Measurements from ENCODE around the gene SPATA45.
"Not testable (repeated sequence)": the region's sequence is repeated elsewhere in the genome, so short reads cannot be mapped to it uniquely, and the experiment has no call there.

The SPATA45 gene

DNA sequence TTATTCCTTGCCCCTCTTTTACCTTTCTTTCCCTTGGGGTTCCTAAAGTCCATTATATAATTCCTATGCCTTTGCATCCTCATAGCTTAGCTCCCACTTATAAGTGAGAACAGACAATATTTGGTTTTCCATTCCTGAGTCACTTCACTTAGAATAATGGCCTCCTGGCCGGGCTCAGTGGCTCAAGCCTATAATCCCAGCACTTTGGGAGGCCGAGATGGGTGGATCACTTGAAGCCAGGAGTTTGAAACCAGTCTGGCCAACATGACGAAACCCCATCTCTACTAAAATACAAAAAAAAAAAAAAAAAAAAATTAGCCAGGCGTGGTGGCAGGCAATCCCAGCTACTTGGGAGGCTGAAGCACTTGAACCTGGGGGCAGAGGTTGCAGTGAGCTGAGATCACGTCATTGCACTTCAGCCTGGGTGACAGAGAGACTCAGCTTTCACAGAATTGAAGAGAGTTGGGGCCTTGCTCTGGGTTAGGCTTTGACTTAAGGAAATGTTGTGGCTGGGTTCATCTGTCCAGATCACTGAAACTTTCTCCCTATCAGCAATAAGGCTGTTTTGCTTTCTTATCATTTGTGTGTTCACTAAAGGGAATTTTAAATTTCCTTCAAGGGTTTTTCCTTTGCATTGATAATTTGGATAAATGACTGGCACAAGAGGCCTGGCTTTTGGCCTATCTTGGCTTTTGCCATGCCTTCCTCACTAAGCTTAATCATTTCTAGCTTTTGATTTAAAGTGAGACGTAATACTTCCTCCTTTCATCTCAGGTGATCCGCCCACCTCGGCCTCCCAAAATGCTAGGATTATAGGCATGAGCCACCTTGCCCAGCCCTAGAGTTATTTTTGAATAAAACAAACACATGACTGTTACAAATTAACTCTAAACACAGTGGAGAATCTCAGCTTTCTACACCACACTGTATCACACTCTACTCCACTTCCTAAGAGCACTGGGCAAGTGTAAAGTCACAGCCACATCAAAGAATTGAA is 13.9 kb downstream of the SPATA45 start:
- not testable (repeated sequence) for H3K36me3 ChIP-seq (ENCODE audit: control insufficient read depth, insufficient read depth, low read length); H3K27me3 ChIP-seq (replicated peaks; ENCODE audit: control insufficient read depth, insufficient read depth, low read length, poor library complexity, severe bottlenecking); H3K27ac ChIP-seq (ENCODE audit: insufficient read depth, low read length, poor library complexity, severe bottlenecking); H3K4me1 ChIP-seq (ENCODE audit: control insufficient read depth, insufficient read depth, low read length, poor library complexity, severe bottlenecking); H3K9me3 ChIP-seq (ENCODE audit: control insufficient read depth, low read length); H3K4me3 ChIP-seq (ENCODE audit: insufficient read depth, low read depth, low read length, poor library complexity, severe bottlenecking); DNase-seq

DNA sequence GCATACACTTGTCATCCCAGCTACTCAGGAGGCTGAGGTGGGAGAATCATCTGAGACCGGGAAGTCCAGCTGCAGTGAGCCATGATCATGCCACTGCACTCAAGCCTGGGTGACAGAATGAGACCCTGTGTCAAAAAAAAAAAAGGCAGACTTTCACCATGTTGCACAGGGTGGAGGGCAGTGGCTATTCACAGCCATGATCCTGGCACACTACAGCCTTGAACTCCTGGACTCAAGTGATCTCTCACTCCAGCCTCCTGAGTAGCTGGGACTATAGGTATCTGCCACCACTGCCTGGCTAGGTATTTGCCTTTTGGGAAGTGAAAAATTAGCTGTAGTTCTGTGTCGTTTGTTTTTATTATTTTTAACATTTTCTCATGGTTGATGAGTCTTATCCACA is 19.1 kb downstream of the SPATA45 start:
- Histone ChIP-seq H3K4me1 (ENCODE audit: control insufficient read depth, insufficient read depth, low read length, poor library complexity, severe bottlenecking) (no peaks in the 10 kb centered on the region), H3K27me3 (replicated peaks; ENCODE audit: control insufficient read depth, insufficient read depth, low read length, poor library complexity, severe bottlenecking) (no peaks in the 10 kb centered on the region), H3K27ac (ENCODE audit: insufficient read depth, low read length, poor library complexity, severe bottlenecking) (no peak overlapping the region), H3K36me3 (ENCODE audit: control insufficient read depth, insufficient read depth, low read length) (no peaks in the 10 kb centered on the region), H3K9me3 (ENCODE audit: control insufficient read depth, low read length) (peaks cover 11% of the 10 kb centered on the region), H3K4me3 (ENCODE audit: insufficient read depth, low read depth, low read length, poor library complexity, severe bottlenecking) (no peak overlapping the region)
- no peak for DNase-seq

DNA sequence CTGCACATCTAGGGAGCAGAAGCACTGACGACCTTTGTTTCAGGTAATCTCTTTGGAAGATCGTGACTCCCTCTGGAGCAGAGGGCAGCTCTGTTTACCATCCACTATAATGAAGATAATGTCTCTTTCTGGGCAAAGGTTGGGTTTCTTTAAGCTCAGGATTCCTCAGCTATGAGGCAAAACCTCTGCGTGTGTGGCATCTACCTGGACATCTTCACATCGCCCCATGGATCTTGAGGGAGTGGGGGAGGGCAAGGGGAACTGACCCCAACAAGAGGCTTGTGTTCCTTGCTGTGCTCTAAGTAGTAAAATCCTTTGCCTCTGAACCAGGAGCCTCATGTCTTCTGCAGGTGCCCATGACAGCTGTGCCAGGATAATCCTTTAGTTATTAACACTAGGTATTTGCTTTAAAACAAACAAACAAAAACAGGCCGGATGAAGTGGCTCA is 19.6 kb downstream of the SPATA45 start:
- Histone ChIP-seq H3K27me3 (replicated peaks; ENCODE audit: control insufficient read depth, insufficient read depth, low read length, poor library complexity, severe bottlenecking) (no peaks in the 10 kb centered on the region), H3K9me3 (ENCODE audit: control insufficient read depth, low read length) (peaks cover 11% of the 10 kb centered on the region), H3K4me1 (ENCODE audit: control insufficient read depth, insufficient read depth, low read length, poor library complexity, severe bottlenecking) (no peaks in the 10 kb centered on the region), H3K27ac (ENCODE audit: insufficient read depth, low read length, poor library complexity, severe bottlenecking) (no peak overlapping the region), H3K4me3 (ENCODE audit: insufficient read depth, low read depth, low read length, poor library complexity, severe bottlenecking) (no peak overlapping the region), H3K36me3 (ENCODE audit: control insufficient read depth, insufficient read depth, low read length) (no peaks in the 10 kb centered on the region)
- DNase-seq: no peak

DNA sequence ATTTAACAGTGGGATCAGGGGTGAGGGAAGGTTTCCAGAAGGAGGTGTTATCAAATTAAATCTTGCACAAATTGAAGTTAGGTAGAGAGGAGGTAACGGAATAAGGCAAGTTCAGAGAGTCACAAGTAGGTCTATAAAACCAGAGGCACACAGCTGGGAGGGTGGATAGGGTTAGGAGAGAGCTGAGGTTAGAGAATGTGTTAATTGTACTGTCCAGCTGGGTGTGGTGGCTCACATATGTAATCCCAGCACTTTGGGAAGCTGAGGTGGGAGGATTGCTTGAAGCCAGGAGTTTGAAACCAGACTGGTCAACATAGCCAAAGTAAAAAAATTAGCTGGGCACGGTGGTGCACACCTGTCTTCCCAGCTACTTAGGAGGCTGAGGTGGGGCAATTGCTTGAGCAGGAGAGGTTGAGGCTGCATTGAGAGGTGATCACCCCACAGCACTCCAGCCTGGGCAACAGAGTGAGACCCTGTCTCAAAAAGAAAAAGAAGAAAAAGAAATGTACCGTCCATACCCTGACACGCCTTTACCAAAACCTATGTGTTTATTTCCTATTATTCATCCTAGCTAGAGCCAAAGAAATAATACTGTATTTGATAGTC is 20.2 kb downstream of the SPATA45 start:
- no peak for DNase-seq
- no peak overlapping the region for H3K27ac ChIP-seq (ENCODE audit: insufficient read depth, low read length, poor library complexity, severe bottlenecking)
- peaks cover 11% of the 10 kb centered on the region for H3K9me3 ChIP-seq (ENCODE audit: control insufficient read depth, low read length)
- no peak overlapping the region for H3K4me3 ChIP-seq (ENCODE audit: insufficient read depth, low read depth, low read length, poor library complexity, severe bottlenecking)
- H3K36me3 ChIP-seq (ENCODE audit: control insufficient read depth, insufficient read depth, low read length): no peaks in the 10 kb centered on the region
- H3K4me1 ChIP-seq (ENCODE audit: control insufficient read depth, insufficient read depth, low read length, poor library complexity, severe bottlenecking): no peaks in the 10 kb centered on the region
- no peaks in the 10 kb centered on the region for H3K27me3 ChIP-seq (replicated peaks; ENCODE audit: control insufficient read depth, insufficient read depth, low read length, poor library complexity, severe bottlenecking)

DNA sequence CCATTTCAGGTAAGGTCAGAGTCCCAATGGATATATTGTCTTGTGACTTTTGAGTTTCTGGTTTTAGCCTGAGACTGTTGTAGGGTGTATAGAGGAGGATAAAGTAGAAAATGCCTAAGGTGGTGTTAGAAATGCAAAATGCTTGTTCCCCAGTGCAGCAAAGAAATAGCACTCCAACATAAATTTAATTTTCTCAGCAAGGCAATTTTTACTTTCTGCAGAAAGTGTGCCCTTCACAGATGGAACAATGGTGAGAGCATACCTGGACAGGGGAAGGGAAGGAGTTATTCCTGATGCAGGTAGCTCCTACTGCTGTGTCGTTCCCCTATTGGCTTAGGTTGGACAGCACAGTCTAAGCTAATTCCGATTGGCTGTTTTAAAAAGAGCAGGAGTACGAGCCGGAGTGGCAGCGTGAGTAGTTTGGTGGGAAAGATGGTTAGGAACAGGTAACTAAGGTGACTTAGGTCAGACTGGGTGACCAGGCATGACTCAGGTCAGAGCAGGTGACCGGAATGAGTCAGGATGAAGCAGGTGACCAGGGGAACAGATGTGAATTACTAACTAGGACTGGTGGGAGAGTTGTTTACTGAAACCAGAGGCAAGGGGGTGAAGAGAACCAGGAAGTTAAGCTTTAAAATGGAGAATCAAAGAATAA is 21.5 kb downstream of the SPATA45 start:
- Histone ChIP-seq H3K27me3 (replicated peaks; ENCODE audit: control insufficient read depth, insufficient read depth, low read length, poor library complexity, severe bottlenecking) (no peaks in the 10 kb centered on the region), H3K27ac (ENCODE audit: insufficient read depth, low read length, poor library complexity, severe bottlenecking) (no peak overlapping the region), H3K36me3 (ENCODE audit: control insufficient read depth, insufficient read depth, low read length) (no peaks in the 10 kb centered on the region), H3K4me1 (ENCODE audit: control insufficient read depth, insufficient read depth, low read length, poor library complexity, severe bottlenecking) (no peaks in the 10 kb centered on the region), H3K4me3 (ENCODE audit: insufficient read depth, low read depth, low read length, poor library complexity, severe bottlenecking) (no peak overlapping the region), H3K9me3 (ENCODE audit: control insufficient read depth, low read length) (peaks cover 11% of the 10 kb centered on the region)
- no peak for DNase-seq

DNA sequence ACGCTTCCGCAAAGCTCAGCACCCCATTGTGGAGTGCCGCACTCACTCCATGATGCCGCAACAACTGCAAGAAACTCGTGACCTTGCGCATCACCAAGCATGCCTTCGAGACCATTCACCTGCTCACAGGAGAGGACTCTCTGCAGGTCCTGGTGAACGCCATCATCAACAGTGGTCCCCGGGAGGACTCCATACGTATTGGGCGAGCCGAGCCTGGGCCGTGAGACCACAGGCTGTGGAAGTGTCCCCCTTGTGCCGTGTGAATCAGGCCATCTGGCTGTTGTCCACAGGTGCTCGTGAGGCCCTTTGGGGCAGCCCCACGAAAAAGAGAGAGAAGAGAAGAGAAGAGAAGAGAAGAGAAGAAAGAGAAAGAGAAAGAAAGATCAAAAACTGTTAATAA is 23.2 kb downstream of the SPATA45 start:
- DNase-seq: no peak
- H3K27ac ChIP-seq (ENCODE audit: insufficient read depth, low read length, poor library complexity, severe bottlenecking): no peak overlapping the region
- H3K27me3 ChIP-seq (replicated peaks; ENCODE audit: control insufficient read depth, insufficient read depth, low read length, poor library complexity, severe bottlenecking): no peaks in the 10 kb centered on the region

DNA sequence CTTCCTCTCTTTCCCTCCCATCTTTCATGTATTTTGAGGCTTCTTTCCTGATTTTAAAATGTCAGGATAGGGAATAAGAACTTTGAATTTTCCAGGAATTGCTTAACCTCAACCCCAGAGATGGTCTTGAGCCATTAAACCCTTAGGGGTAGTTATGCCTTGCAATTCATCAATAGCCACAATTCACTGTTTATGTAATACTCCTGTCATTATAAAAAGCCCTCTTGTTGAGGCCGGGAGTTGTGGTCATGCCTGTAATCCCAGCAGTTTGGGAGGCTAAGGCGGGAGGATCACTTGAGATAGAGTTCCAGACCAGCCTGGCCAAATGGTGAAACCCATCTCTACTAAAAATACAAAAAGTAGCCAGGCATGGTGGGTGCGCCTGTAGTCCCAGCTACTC is 24.5 kb downstream of the SPATA45 start:
- no peaks in the 10 kb centered on the region for H3K27me3 ChIP-seq (replicated peaks; ENCODE audit: control insufficient read depth, insufficient read depth, low read length, poor library complexity, severe bottlenecking)
- no peak overlapping the region for H3K27ac ChIP-seq (ENCODE audit: insufficient read depth, low read length, poor library complexity, severe bottlenecking)
- H3K36me3 ChIP-seq (ENCODE audit: control insufficient read depth, insufficient read depth, low read length): no peaks in the 10 kb centered on the region
- H3K4me3 ChIP-seq (ENCODE audit: insufficient read depth, low read depth, low read length, poor library complexity, severe bottlenecking): no peak overlapping the region
- DNase-seq: no peak
- no peaks in the 10 kb centered on the region for H3K4me1 ChIP-seq (ENCODE audit: control insufficient read depth, insufficient read depth, low read length, poor library complexity, severe bottlenecking)
- peaks cover 11% of the 10 kb centered on the region for H3K9me3 ChIP-seq (ENCODE audit: control insufficient read depth, low read length)

More for the DNA sequence above, 23.2 kb downstream of the SPATA45 start:
- H3K9me3 ChIP-seq (ENCODE audit: control insufficient read depth, low read length): peaks cover 11% of the 10 kb centered on the region
- no peaks in the 10 kb centered on the region for H3K4me1 ChIP-seq (ENCODE audit: control insufficient read depth, insufficient read depth, low read length, poor library complexity, severe bottlenecking)
- no peak overlapping the region for H3K4me3 ChIP-seq (ENCODE audit: insufficient read depth, low read depth, low read length, poor library complexity, severe bottlenecking)
- H3K36me3 ChIP-seq (ENCODE audit: control insufficient read depth, insufficient read depth, low read length): no peaks in the 10 kb centered on the region

DNA sequence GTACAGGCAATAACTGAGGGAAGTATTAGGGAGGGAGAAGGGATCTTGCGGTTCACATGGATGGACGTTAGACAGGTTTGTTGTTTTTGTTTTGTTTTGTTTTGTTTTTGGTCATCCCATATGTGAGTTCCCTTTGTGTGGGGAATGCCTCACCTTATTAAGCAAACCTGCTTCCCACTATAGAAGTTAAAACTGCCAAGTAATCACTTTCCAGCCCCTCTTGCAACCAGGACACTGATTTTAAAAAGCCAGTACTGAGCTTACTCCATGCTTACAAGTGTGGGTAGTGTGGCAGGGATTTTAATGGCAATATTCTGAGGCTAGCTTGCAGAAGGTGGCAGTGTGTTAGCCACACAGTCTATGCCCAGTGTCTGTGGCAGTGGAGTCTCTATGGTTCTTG is 26.5 kb downstream of the SPATA45 start:
- no peak overlapping the region for H3K4me3 ChIP-seq (ENCODE audit: insufficient read depth, low read depth, low read length, poor library complexity, severe bottlenecking)
- DNase-seq: no peak
- H3K27me3 ChIP-seq (replicated peaks; ENCODE audit: control insufficient read depth, insufficient read depth, low read length, poor library complexity, severe bottlenecking): no peaks in the 10 kb centered on the region
- H3K27ac ChIP-seq (ENCODE audit: insufficient read depth, low read length, poor library complexity, severe bottlenecking): no peak overlapping the region
- peaks cover 10% of the 10 kb centered on the region for H3K9me3 ChIP-seq (ENCODE audit: control insufficient read depth, low read length)
- H3K36me3 ChIP-seq (ENCODE audit: control insufficient read depth, insufficient read depth, low read length): no peaks in the 10 kb centered on the region
- H3K4me1 ChIP-seq (ENCODE audit: control insufficient read depth, insufficient read depth, low read length, poor library complexity, severe bottlenecking): no peaks in the 10 kb centered on the region

DNA sequence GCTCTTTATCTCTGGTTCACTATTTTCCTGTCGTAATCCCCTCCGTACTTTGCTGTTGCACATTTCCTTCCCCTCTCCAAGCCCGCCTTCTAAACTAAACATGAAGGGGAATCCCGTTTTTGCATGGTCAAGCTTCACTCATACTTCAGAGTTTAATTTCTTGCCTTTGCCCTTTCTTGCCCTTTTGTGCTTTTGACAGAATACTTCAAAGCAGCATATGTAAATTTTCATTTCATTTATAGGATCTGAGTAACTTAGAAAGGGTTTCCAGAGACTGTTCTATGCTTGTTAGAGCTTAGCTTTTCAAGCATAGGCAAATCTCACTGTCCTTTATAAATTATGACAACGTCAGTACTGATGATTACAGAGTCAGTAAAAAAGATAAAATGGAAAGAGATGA is 27.7 kb downstream of the SPATA45 start:
- Histone ChIP-seq H3K4me1 (ENCODE audit: control insufficient read depth, insufficient read depth, low read length, poor library complexity, severe bottlenecking) (no peaks in the 10 kb centered on the region), H3K4me3 (ENCODE audit: insufficient read depth, low read depth, low read length, poor library complexity, severe bottlenecking) (no peak overlapping the region), H3K27me3 (replicated peaks; ENCODE audit: control insufficient read depth, insufficient read depth, low read length, poor library complexity, severe bottlenecking) (no peaks in the 10 kb centered on the region), H3K9me3 (ENCODE audit: control insufficient read depth, low read length) (no peaks in the 10 kb centered on the region), H3K27ac (ENCODE audit: insufficient read depth, low read length, poor library complexity, severe bottlenecking) (no peak overlapping the region), H3K36me3 (ENCODE audit: control insufficient read depth, insufficient read depth, low read length) (no peaks in the 10 kb centered on the region)
- no peak for DNase-seq
